Raji (cell line): ENCODE results near the gene ATP2A3.

Experiments
- POLR2A ChIP-seq: IDR thresholded peaks from 2 replicates; pipeline ENCODE4 v1.6.1; 2011; ENCODE audit warnings: low read depth, low read length, control low read depth; ENCODE audit not compliant: insufficient read depth

The ATP2A3 gene

DNA sequence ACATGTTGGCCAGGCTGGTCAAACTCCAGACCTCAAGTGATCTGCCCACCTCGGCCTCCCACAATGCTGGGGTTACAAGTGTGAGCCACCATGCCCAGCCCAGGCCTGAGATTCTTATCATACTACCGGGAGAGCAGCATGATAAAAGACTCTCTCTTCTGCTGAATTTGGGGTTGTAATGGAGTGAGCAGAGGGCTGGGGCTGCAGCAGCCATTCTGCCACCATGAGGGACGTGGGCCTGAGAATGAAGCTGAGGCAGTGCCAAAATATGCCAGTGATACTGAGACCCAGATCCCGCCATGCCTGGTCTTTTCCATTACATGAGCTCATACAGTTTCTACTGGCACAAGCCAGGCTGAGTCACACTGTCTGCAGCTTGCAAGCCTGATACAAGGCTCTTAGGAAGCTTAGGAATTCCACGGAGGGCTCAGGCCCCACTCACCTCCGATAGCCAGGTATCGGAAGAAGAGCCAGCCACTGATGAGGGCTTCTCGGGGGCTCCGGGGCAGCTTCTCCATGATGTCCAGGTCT, 28.3 kb downstream of the ATP2A3 start:
- no peak for TF ChIP-seq POLR2A

DNA sequence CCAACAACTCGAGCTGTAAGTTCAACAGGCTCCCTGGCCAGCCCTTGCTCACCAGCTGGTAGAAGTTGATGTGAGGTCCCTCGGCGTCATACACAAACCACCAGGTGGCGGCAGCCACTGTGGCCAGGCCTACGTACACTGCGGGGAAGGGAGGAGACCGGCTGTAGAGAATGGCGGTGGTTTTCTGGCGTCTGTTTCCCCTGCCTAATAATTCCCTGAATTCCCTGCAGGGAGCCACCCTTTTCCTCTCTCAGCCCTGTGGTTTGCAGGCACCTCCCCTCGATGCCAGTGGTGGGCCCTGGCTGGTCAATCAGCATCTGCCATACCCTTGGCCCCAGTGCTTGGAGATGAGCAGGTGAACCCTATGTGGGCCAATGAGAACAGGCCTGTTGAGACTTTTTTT, 29.1 kb downstream of the ATP2A3 start:
- no peak for TF ChIP-seq POLR2A

DNA sequence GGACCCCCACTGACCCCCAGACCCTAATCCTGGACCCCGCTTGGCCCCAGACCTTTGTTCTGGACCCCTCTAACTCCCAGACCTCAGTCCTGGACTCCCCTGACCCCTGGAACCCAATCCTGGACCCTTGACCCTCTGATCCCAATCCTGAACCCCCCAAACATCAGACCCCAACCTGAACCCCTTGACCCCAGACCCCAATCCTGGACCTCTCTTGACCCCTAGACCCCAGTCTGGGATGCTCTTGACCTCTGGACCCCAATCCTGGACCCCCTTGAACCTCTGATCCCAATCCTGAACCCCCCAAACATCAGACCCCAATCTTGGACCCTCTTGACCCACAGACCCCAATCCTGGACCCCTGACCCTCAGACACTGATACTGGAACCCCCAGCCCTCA, 34.5 kb downstream of the ATP2A3 start:
- TF ChIP-seq POLR2A: no peak

DNA sequence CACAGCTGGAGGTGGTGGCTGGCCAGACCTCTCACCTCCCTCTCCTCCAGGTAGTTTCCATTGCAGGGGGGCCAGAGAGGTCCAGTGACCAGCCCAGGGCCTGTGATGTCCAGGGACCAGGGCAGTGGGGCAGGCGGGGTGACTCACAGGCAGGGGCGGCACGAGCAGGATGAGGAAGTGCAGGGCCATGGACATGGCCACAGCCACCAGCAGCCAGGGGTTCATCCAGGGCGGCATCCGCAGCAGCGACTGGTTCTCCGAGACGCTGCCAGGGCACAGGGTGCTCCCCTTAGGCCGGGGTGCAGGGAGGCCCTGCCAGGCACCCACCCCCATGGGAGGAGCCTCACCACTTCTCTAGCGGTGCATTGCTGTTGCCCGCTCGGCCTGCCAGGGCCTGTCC, 35.1 kb downstream of the ATP2A3 start:
- TF ChIP-seq POLR2A: no peak

DNA sequence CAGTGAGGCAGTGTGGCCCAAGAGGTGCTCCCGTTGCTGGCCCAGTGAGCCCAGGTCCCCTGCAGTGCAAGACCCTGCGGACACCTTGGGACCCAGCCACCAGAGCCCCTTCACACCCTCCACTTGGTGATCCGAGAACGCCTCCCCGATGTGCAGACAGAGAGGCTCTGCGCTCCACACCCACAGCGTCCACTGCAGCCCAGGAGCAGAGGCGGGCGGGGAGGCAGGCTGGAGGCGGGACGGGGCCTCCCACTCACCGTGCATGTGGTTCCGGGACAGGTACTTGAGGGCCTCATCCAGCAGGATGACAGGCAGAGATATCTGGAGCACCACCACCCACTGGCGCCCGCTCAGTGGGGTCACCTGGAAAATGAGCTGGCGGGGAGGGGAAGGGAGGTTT, 35.8 kb downstream of the ATP2A3 start:
- TF ChIP-seq POLR2A: no peak

DNA sequence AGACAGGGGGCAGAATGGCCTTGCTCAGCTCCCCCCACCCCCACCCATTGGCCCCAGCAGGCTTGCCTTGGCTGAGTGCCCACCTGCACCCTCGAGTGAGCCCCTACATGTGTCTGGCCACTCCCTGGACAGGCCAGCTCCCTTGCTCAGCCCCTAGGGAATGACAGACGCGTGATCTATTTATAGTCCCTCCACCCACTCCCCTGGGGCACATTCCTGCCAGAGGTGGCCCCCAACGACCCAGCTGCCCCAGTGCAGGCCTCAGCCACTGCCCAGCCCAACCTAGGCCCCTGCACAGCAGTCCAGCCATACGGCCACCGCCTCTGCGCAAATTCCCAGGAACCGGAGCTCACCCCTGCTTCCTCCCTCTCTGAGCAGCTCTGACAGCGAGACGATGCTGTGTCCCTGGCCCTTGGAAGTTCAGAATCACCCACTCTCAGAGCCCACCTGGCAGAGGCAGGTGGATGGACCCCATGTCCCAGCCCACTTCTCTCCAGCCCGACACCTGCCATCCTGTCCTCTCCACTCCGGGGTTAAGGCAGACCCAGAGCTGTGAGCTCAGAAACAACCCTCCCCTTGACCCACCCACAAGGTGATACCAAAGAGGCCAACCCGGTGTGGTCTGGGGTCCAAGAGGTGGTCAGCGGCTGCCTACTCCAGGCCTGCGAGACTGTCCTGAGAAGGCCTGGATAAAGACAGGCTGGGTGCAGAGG, 36.5 kb downstream of the ATP2A3 start:
- TF ChIP-seq POLR2A: no peak

DNA sequence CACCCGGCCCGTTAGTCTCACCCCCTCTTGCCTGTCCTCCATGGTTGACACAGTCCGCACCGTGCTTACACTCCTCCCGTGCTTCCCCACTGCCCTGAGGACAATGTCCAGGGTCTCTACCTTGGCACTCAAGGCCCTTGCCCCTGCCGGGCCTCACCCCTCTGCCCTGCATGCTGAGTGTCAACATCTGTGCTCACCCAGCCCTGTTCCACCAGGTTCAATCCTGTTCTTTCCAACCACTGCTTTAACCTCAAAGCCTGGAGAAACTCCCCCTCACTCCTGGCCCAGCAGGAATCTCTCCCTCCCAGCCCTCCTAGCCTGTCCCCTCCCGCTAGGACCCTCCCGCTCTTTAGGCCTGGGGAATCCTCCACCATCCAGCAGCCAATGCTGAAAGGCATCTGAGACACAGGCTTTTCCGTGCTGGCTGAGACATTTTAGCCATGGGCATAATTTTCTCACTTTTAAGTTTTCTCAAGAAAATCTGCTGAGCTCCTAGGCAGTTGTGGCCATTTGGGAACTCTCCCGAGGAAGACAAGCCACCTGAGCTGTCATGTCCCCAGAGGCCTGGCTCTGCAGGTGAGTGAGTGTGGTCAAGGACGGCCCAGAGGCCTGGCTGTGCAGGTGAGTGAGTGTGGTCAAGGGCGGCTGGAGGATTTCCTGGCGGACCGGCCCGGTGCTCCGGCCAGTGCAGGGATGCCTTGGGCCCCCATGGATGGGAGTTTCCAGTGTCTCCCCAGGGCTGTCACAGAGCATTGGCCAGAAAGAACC, 37.2 kb downstream of the ATP2A3 start:
- TF ChIP-seq POLR2A: no peak

DNA sequence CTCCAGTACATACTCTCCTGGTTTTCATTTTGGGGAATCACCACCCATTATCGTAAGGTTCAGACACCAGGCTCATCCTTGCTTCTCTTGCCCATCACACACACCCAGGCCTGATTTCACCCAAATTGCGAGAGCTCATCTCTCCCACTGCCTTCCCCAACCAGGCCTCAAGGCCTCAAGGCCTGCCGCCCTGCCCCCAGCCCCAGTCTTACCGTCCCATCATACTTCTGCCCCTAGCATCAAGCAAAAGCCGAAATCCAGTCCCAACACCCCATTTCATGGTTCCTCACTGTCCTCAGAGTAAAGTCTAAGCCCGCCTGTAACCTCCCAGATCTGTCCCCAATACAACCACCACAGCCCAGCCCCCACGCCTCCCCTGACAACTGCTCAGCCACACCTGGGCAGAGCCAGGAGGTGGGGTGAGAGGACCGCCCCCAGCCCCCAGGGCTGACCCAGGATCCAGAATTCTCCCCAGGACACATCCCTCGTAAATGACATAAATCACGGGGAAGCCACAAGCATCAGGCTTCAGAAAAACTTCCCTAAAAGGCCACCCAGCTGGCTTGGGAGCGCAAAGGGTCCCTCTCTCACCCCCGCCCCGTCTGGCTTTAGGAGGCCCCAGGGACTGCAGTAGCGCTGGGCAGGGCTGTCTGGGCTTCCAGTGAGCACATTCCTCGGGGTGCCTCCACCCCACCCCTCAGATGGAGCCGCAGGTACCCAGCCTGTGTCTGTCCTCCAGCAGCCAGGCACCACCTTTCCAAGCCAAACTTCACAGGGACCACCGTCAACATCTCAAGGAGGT, 38.4 kb downstream of the ATP2A3 start:
- TF ChIP-seq POLR2A: no peak

DNA sequence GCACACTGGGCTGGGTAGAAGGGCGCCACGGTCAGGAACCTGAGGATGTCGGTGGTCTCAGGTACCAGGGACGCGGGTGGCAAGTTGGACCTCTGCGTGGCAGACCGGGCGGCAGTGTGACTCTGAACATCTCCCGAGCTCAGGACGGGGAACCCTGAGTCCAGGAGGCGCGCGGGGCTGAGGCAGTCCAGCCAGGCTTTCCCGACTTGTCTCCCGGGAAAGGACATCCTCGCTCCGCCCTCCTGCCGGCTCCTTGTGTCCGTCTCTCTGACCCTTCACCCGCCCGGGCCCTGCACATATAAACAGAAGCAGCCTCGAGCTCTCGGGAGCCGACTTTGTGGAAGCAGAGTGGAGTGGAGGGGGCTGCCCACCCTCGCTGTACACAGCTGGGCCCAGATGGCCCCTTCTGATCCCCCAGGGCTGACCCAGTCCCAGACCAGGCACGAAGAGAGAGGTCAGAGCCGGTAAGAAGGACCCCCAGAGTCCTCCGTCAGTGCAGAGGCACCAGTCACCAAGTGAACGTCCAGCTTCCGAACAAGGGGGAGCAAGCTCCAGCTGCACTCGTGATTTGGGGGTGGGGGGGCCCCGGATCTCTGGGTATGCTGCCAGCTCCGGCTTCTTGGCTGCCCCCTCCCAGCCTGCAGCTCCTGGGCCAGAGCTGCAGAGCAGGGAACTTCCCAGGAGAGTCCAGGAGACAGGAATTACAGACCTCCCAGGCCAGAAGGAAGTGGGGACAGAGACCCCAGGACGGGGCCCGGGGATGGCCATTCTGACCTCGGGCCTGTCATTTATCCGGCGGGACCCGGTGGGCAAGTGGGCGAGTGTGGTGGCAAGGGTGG, 39.5 kb downstream of the ATP2A3 start:
- TF ChIP-seq POLR2A: no peak

DNA sequence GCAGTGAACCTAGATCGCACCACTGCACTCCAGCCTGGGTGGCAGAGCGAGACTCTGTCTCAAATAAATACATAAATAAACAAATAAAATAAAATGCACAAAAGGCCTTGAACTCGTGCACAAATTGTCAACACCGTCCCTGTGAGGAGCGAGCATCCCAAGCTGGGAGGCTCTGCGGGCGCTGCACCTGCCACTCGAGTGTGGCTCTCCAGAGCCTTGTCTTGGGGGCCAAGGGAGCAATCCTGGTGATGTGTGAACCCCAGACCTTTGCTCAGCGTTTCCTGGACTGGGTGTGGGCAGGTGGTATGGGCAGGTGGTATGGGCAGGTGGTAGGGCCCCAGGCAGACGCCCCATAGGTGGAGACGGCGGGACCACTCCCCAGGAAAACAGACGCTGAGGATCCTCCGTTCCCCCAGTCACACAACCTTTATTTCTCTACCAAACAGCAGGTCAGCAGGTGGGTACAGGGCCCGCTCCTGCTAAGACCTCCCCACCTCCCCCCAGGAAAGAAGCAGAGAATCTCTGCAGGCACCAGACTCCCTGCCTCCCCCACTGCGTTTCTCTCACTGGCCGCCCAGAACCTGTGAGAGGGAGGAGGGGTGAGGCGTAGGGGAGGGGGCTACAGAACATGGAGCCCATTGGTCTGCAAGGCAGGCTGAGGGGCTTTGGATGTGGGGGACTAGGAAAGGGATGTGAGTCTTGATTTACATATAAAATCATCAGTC, 40.6 kb downstream of the ATP2A3 start:
- TF ChIP-seq POLR2A: no peak

DNA sequence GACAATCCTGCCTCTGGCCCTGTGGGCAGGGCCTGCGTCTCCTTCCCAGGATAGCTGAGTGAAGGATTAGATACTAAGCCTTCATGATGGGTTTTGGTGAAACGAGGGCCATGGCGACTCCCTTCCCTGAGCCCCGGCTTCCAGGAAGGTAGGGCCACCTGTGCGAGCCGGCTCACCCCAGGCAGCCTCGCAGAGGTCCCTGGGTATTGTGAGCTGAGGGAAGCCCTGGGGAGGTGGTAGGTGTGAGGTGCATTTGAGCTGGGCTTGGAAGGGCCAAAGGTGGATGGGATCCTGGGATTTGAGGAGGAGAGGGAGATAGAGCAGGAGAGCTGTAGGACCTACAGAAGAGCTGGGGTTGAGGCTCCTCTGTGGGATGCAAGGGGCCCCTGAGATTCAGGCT, 41.5 kb downstream of the ATP2A3 start:
- no peak for TF ChIP-seq POLR2A

DNA sequence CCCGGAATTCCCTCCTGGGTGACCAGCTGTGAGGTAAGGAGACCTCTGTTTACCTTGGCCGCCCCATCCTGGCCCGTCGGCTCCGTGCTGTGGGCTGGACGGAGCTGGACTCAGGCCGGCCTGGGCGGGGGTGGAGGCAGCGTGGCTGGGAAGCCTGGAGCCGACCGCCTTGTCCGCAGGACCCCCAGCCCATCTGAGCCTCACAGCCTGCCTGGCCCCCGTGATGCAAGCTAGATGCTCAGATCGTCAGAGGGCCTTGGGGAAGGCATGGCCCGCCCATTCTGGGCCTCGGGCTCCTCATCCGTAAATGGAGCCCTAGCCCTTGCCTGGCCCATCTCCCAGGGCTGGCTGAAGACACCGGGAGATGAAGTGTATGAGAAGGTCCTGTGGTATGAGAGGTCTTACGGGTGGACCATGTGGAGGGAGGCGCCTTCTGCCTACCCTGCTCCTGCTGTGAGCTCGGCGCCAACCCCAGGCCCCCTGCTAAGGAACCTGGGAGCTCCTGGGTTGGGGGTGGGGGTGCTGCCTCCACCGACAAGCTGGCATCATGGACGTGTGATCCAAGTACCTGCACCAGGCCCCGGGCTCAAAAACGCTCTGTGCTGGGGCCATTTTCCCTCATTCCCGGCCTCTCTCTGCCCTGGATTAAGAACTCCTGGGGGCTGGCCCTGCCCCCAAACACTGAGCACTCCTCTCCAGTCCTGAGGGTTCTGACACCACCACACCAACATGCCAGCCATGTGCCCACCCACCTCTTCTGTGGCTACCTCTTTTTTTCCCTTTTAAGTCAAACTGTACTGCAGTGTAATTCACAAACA, 42.5 kb downstream of the ATP2A3 start:
- TF ChIP-seq POLR2A: no peak

DNA sequence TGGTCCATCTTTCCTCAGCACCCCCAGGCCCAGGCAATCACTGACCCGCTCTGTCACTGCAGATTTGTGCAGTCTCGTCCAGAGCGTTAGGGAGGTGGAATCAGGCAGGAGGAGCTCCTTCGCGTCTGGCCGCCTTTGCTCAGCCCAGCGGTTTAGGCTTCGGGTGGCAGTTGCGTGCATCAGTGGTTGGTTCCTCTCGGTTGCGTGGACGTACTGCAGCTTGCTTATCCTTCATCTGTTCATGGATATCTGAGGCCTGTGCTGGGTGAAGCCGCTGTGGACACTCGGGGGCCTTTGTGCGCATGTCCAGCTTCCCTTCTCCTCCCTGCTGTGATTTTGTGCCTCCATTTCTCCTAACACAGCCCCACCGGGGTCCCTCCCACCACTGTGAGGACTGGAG, 43.2 kb downstream of the ATP2A3 start:
- TF ChIP-seq POLR2A: no peak
